ENCODE results near the gene HIBCH. TPM values are rescaled to one million over a fixed set of nuclear protein-coding genes. Genes with fewer than 3 reads are reported as not detected.
"Not testable (repeated sequence)": the region's sequence is repeated elsewhere in the genome, so short reads cannot be mapped to it uniquely, and the experiment has no call there.

Gene HIBCH
- total and polyA plus RNA-seq, 7 donors, result 17.3 to 39.0 (median 22.3) TPM

GRCh38 chr2:190301032-190301431 is 18.6 kb downstream of the HIBCH start:
- no peak for ATAC-seq

GRCh38 chr2:190297880-190298279 is 21.7 kb downstream of the HIBCH start:
- intact Hi-C loops (cut with DNase I); H3K9me3 ChIP-seq; H3K27ac ChIP-seq; DNase-seq; H3K27me3 ChIP-seq (ENCODE audit: insufficient read depth in 3 of 3, low read length in 2 of 3); H3K4me1 ChIP-seq; H3K4me3 ChIP-seq; ATAC-seq: not testable (repeated sequence)
- peaks cover 0 to 26% of the 10 kb centered on the region in 2 donors for H3K36me3 ChIP-seq (ENCODE audit: insufficient read depth in 1 of 2, low read depth in 1 of 2)
- 97 to 100% (median 98%) methylated on average over 2 of the region's 2 CpGs for whole genome bisulfite sequencing, 3 donors

More at GRCh38 chr2:190301032-190301431, 18.6 kb downstream of the HIBCH start:
- no peak overlapping the region for H3K27ac ChIP-seq
- no peaks in the 10 kb centered on the region for H3K27me3 ChIP-seq (ENCODE audit: insufficient read depth in 3 of 3, low read length in 2 of 3)
- no peak for TF ChIP-seq CTCF (IDR thresholded peaks at IDR 0.05)
- H3K36me3 ChIP-seq (ENCODE audit: insufficient read depth in 1 of 2, low read depth in 1 of 2), result peaks cover 0 to 10% of the 10 kb centered on the region in 2 donors
- H3K9me3 ChIP-seq, result no peaks in the 10 kb centered on the region
- intact Hi-C loops (cut with DNase I), result no loop called here
- H3K4me3 ChIP-seq, result no peak overlapping the region
- no peak for DNase-seq
- H3K4me1 ChIP-seq, result no peaks in the 10 kb centered on the region

DNA sequence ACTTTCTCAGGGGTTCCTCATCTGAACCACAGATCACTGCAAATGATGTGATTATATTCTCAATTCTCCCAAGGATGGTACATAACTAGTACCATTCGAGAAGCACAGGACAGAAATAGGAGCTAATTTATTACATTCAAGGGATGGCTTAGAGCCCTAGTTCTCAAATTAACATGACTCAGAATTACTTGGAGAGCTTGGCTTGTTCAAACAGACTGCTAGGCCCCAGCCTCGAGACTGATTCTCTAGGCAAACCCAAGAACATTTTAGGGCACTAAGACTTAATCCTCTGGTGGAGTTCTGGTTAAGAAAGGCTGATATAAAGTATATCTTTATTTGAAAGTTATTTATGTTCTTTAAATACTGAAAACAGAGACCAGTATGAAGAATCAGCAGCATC is 35.8 kb downstream of the HIBCH start:
- DNase-seq (no peak), ATAC-seq (peak; percentile 89 to 99 (median 94))
- peaks cover 4 to 29% of the 10 kb centered on the region in 2 donors for H3K36me3 ChIP-seq (ENCODE audit: insufficient read depth in 1 of 2, low read depth in 1 of 2)
- TF ChIP-seq CTCF (IDR thresholded peaks at IDR 0.05), result no peak
- H3K4me1 ChIP-seq, result peaks cover 30% of the 10 kb centered on the region
- H3K27me3 ChIP-seq (ENCODE audit: insufficient read depth in 3 of 3, low read length in 2 of 3), result no peaks in the 10 kb centered on the region
- intact Hi-C loops (cut with DNase I), result no loop called here
- 24 to 34% (median 27%) methylated on average over 2 of the region's 2 CpGs for WGBS, 3 donors
- H3K9me3 ChIP-seq, result no peaks in the 10 kb centered on the region
- H3K27ac ChIP-seq, result peak overlapping the region; percentile 62
- H3K4me3 ChIP-seq, result no peak overlapping the region

- Histone ChIP-seq H3K27me3 (ENCODE audit: insufficient read depth in 3 of 3, low read length in 2 of 3) (no peaks in the 10 kb centered on the region), H3K9me3 (no peaks in the 10 kb centered on the region), H3K36me3 (ENCODE audit: insufficient read depth in 1 of 2, low read depth in 1 of 2) (peaks cover 5 to 12% of the 10 kb centered on the region in 2 donors), H3K4me1 (peaks cover 30% of the 10 kb centered on the region), H3K27ac (no peak overlapping the region), H3K4me3 (no peak overlapping the region)
- intact Hi-C loops (cut with DNase I), result no loop called here
- ATAC-seq, result no peak
- DNase-seq, result no peak
- WGBS, 3 donors, result 82 to 88% (median 86%) methylated on average over 5 of the region's 5 CpGs
- TF ChIP-seq CTCF (IDR thresholded peaks at IDR 0.05), result no peak
Measured at GRCh38 chr2:190280565-190281350, 38.9 kb downstream of the HIBCH start.

GRCh38 chr2:190279256-190280134 is 40.1 kb downstream of the HIBCH start:
- intact Hi-C loops (cut with DNase I), result loop anchor here (5.0 to 10.0 kb wide), 2 partner anchors 192 to 195 kb away; no protein-coding TSS in a partner anchor
- not testable (repeated sequence) for DNase-seq; ATAC-seq; H3K27me3 ChIP-seq (ENCODE audit: insufficient read depth in 3 of 3, low read length in 2 of 3); H3K36me3 ChIP-seq (ENCODE audit: insufficient read depth in 1 of 2, low read depth in 1 of 2); H3K4me3 ChIP-seq; H3K27ac ChIP-seq; H3K9me3 ChIP-seq
- peaks cover 27% of the 10 kb centered on the region for H3K4me1 ChIP-seq
- 60 to 78% (median 61%) methylated on average over 12 of the region's 12 CpGs for WGBS, 3 donors
